Upper lobe of right lung (tissue), 1 donor: Measurements from ENCODE around the gene MB21D2. TPM values are rescaled to one million over a fixed set of nuclear protein-coding genes. Genes with fewer than 3 reads are reported as not detected.

ENCODE experiments used
- ATAC-seq: fragments of 200-7000 bp; cut with Tn5 transposase; one replicate; pipeline ENCODE4 v1.9.1; 2020; ENCODE audit warnings: mild to moderate bottlenecking, moderate library complexity
- DNase-seq: peaks from one replicate; pipeline ENCODE4 v3.0.0-alpha.2; 2020
- H3K27ac ChIP-seq: fragments of 200-600 bp; one replicate; pipeline ENCODE4 v1.8.0; 2022
- H3K27me3 ChIP-seq: fragments of 200-600 bp; one replicate; pipeline ENCODE4 v1.8.0; 2022; ENCODE audit warnings: mild to moderate bottlenecking
- H3K36me3 ChIP-seq: fragments of 200-600 bp; one replicate; pipeline ENCODE4 v1.8.0; 2022
- H3K4me1 ChIP-seq: fragments of 200-600 bp; one replicate; pipeline ENCODE4 v1.8.0; 2022
- H3K4me3 ChIP-seq: fragments of 200-600 bp; one replicate; pipeline ENCODE4 v1.8.0; 2022; ENCODE audit warnings: mild to moderate bottlenecking
- H3K9me3 ChIP-seq: fragments of 200-600 bp; one replicate; pipeline ENCODE4 v1.8.0; 2022
- intact Hi-C: fragments of 100-400 bp; cut with DNase I; formaldehyde crosslinking; loops from one replicate; pipeline ENCODE4 v1.11.0; 2022
- total RNA-seq: library from RNA; stranded (reverse); fragmentation: NEBNext Ultra II Directional; extraction: Animal tissue kit (Norgen Biotek cat#: 25700); gene quantifications from one replicate; pipeline ENCODE4 v1.2.1, GENCODE V29; 2021
- TF ChIP-seq, protein P1 (sequence below): fragments of 200-600 bp; IDR thresholded peaks from one replicate; pipeline ENCODE4 v1.8.0; 2022; ENCODE audit warnings: antibody characterized with exemption
- donor health status: DM: no; HTN: yes; CAD: no; lungs with severe emphysema.

Gene MB21D2
- total RNA-seq, 1 donor from 2014 or later: 8.0 TPM

DNA sequence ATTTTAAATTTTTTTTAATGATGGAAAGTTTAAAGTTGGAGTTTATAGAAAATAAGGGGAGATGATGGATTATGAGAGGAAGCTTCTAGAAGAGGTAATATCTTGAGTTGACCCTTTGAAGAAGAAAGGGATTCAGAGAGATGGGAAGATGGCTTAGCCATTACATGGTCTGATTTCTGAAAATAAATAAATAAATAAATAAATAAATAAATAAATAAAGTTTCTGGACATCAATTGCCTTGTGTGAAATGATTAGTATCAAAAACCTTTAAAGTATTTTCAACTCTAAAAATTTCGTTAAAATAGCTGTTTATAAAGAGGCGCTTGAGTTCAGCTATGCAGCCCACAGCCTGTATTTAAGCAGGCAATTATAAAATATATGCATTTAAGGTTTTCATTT, 93.3 kb downstream of the MB21D2 start:
- TF ChIP-seq, protein P1, sequence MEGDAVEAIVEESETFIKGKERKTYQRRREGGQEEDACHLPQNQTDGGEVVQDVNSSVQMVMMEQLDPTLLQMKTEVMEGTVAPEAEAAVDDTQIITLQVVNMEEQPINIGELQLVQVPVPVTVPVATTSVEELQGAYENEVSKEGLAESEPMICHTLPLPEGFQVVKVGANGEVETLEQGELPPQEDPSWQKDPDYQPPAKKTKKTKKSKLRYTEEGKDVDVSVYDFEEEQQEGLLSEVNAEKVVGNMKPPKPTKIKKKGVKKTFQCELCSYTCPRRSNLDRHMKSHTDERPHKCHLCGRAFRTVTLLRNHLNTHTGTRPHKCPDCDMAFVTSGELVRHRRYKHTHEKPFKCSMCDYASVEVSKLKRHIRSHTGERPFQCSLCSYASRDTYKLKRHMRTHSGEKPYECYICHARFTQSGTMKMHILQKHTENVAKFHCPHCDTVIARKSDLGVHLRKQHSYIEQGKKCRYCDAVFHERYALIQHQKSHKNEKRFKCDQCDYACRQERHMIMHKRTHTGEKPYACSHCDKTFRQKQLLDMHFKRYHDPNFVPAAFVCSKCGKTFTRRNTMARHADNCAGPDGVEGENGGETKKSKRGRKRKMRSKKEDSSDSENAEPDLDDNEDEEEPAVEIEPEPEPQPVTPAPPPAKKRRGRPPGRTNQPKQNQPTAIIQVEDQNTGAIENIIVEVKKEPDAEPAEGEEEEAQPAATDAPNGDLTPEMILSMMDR: no peak
- Histone ChIP-seq H3K9me3 (no peaks in the 10 kb centered on the region), H3K4me3 (no peak overlapping the region), H3K27me3 (no peaks in the 10 kb centered on the region), H3K4me1 (peaks cover 12% of the 10 kb centered on the region), H3K27ac (no peak overlapping the region), H3K36me3 (no peaks in the 10 kb centered on the region)
- intact Hi-C loops: no loop called here
- DNase-seq (no peak), ATAC-seq (no peak)

DNA sequence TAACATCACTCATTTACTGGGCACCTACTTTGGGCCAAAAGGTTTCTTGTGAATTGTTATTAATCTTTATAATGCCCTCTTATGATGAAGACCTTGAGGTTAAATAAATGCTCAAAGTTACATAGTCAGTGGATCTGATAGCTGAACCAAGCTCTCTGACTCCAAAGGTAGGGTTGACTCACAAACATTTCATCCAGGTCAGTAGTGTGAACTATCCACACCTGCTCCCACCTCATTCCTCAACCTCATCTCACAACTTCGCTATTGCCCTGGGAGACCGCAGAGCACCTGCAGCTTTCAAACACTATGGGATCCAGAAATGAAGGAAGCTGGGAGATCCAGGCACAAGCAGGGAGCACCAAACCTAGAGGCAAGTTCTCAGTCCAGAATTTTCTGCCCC, 96.5 kb downstream of the MB21D2 start:
- DNase-seq (no peak), ATAC-seq (no peak)
- no peaks in the 10 kb centered on the region for H3K27me3 ChIP-seq
- no peak overlapping the region for H3K27ac ChIP-seq
- peaks cover 18% of the 10 kb centered on the region for H3K4me1 ChIP-seq
- H3K36me3 ChIP-seq: no peaks in the 10 kb centered on the region
- intact Hi-C loops: no loop called here
- H3K9me3 ChIP-seq: no peaks in the 10 kb centered on the region
- H3K4me3 ChIP-seq: no peak overlapping the region
- TF ChIP-seq, protein P1: no peak

DNA sequence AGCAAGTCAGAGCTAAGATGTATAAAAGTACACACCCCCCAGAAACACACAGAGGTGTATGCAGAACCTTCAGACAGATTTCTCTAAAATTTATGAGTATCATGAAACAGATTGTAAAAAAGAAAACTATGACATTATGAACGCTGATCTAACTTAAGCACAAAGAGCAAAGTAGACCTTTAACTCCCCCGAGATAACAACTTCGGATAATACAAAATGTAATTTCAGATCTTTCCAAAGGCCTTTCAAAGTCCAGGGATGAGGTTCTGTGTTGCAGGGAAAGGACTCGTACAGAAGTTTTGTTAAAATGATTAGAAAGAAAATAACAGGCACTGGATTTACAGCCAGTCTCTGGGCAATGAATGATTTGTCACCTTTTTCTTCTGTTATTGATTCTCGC, 97.5 kb downstream of the MB21D2 start:
- H3K4me3 ChIP-seq: no peak overlapping the region
- no peak for DNase-seq
- H3K9me3 ChIP-seq: no peaks in the 10 kb centered on the region
- H3K27me3 ChIP-seq: no peaks in the 10 kb centered on the region
- peaks cover 10% of the 10 kb centered on the region for H3K4me1 ChIP-seq
- H3K36me3 ChIP-seq: no peaks in the 10 kb centered on the region
- TF ChIP-seq, protein P1: no peak
- no peak overlapping the region for H3K27ac ChIP-seq
- ATAC-seq: no peak
- intact Hi-C loops: no loop called here

DNA sequence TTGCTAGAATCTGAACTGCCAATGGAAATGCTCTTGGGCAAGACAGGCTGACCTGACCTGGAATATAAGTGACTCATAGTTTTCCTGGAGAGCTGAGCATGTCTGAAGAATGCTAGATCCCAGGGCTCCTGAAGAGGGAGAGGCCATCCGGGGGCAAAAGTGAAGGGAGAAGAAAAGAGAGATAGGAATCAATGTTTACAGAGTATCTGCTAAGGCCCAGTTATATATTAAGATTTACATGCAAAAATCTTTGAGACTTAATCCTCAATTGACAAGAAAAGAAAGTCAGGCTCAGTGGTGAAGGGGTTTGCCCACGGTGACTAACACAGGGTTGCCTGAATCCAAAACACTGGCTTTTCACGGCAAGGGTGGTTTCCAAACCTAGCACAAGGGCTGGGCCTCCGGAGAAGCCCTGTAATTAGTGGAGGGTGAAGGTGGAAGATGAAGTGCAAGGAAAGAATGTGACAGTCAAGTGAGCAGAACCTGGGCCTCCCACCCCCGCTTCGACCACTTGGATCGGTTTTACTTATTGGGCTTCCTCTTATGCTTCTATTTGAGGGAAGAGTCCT, 98.6 kb downstream of the MB21D2 start:
- Histone ChIP-seq H3K9me3 (no peaks in the 10 kb centered on the region), H3K4me3 (no peak overlapping the region), H3K27ac (no peak overlapping the region), H3K4me1 (peaks cover 10% of the 10 kb centered on the region), H3K36me3 (no peaks in the 10 kb centered on the region), H3K27me3 (no peaks in the 10 kb centered on the region)
- ATAC-seq: peak; percentile 42
- intact Hi-C loops: loop anchor here (10.0 kb wide), 1 partner anchor 756 kb away; no protein-coding TSS in a partner anchor
- no peak for DNase-seq
- TF ChIP-seq, protein P1: no peak

DNA sequence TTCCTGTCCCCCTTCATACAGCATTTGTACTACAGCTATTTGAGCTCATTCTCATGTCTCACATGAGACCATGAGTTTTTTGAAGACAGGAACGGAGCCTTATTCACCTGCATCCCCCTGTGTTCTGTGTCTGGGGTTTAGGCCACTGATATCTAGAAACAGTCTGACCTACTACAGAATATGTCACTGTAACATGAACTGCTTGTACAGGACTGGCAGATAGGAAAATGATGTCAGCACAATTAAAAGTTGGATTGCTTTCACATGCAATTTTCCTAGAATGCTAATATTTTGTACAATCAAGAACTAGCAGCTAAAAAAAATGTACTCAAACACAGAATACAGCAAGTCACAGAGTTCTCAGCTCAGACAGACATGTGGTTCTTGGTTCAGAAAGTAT, 99.5 kb downstream of the MB21D2 start:
- H3K9me3 ChIP-seq: no peaks in the 10 kb centered on the region
- TF ChIP-seq, protein P1: no peak
- ATAC-seq: no peak
- intact Hi-C loops: loop anchor here (10.0 kb wide), 1 partner anchor 757 kb away; no protein-coding TSS in a partner anchor
- H3K4me3 ChIP-seq: no peak overlapping the region
- H3K4me1 ChIP-seq: peaks cover 10% of the 10 kb centered on the region
- H3K27me3 ChIP-seq: no peaks in the 10 kb centered on the region
- H3K36me3 ChIP-seq: no peaks in the 10 kb centered on the region
- no peak overlapping the region for H3K27ac ChIP-seq
- DNase-seq: no peak

DNA sequence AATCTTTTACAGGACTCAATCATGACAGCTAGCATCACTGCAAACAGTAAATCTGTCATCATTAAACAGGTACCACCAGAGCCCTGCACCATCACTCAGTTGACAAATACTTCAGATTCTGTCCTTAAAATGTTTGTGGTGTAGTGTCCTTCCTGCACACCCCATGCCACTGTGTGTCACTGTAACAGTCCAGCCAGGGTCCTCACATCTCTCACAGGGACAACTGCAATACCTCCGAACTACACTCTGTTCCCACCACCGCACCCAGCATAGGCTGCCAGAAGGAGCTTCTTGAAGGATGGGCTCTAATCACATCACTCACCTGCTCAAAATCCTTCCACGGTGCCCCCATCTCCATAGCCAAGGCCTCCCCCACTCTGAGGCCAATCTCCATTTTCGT, 100.2 kb downstream of the MB21D2 start:
- DNase-seq (no peak), ATAC-seq (no peak)
- intact Hi-C loops: loop anchor here (10.0 kb wide), 1 partner anchor 757 kb away; no protein-coding TSS in a partner anchor
- Histone ChIP-seq H3K4me3 (no peak overlapping the region), H3K27ac (no peak overlapping the region), H3K4me1 (peaks cover 10% of the 10 kb centered on the region), H3K36me3 (no peaks in the 10 kb centered on the region), H3K27me3 (no peaks in the 10 kb centered on the region), H3K9me3 (no peaks in the 10 kb centered on the region)
- TF ChIP-seq, protein P1: no peak
